Ishikawa (cell line): ENCODE results near the gene CNR2.

ENCODE experiments used
- CEBPB ChIP-seq: IDR thresholded peaks from 2 replicates; pipeline ENCODE4 v1.6.1; 2012
- TCF12 ChIP-seq: IDR thresholded peaks from 2 replicates; pipeline ENCODE4 v1.6.1; 2012; ENCODE audit warnings: low read depth
- ZBTB7A ChIP-seq: IDR thresholded peaks from 2 replicates; pipeline ENCODE4 v1.6.1; 2012; ENCODE audit warnings: low read depth
- TF ChIP-seq, protein P1 (sequence below): IDR thresholded peaks from 2 replicates; pipeline ENCODE4 v1.6.1; 2012; ENCODE audit warnings: low read depth, mild to moderate bottlenecking

GRCh38 chr1:23848673-23849616, 64.2 kb downstream of the CNR2 start:
- TF ChIP-seq CEBPB, result no peak
- no peak for TF ChIP-seq TCF12
- TF ChIP-seq, protein P1, sequence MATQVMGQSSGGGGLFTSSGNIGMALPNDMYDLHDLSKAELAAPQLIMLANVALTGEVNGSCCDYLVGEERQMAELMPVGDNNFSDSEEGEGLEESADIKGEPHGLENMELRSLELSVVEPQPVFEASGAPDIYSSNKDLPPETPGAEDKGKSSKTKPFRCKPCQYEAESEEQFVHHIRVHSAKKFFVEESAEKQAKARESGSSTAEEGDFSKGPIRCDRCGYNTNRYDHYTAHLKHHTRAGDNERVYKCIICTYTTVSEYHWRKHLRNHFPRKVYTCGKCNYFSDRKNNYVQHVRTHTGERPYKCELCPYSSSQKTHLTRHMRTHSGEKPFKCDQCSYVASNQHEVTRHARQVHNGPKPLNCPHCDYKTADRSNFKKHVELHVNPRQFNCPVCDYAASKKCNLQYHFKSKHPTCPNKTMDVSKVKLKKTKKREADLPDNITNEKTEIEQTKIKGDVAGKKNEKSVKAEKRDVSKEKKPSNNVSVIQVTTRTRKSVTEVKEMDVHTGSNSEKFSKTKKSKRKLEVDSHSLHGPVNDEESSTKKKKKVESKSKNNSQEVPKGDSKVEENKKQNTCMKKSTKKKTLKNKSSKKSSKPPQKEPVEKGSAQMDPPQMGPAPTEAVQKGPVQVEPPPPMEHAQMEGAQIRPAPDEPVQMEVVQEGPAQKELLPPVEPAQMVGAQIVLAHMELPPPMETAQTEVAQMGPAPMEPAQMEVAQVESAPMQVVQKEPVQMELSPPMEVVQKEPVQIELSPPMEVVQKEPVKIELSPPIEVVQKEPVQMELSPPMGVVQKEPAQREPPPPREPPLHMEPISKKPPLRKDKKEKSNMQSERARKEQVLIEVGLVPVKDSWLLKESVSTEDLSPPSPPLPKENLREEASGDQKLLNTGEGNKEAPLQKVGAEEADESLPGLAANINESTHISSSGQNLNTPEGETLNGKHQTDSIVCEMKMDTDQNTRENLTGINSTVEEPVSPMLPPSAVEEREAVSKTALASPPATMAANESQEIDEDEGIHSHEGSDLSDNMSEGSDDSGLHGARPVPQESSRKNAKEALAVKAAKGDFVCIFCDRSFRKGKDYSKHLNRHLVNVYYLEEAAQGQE, result no peak
- no peak for TF ChIP-seq ZBTB7A
